ENCODE results near the gene HAGH. TPM values are rescaled to one million over a fixed set of nuclear protein-coding genes. Genes with fewer than 3 reads are reported as not detected.
A peak's percentile ranks its signal among the peaks of the same experiment; 100 is the strongest.

The HAGH gene
- total RNA-seq, 1 donor from 2014 or later = 31.1 TPM

GRCh38 chr16:1822801-1823200 is 3.8 kb downstream of the HAGH start:
- no peak for TF ChIP-seq CTCF (conservative IDR thresholded peaks at IDR 0.05)
- Mint-ChIP-seq H3K9me3 (no peaks in the 10 kb centered on the region), H3K36me3 (ENCODE audit: low read depth) (no peaks in the 10 kb centered on the region), H3K4me3 (no peak overlapping the region), H3K4me1 (peaks cover 23% of the 10 kb centered on the region), H3K27me3 (ENCODE audit: low read depth) (no peaks in the 10 kb centered on the region), H3K27ac (ENCODE audit: unreplicated experiment) (no peak overlapping the region)
- no peak for DNase-seq (ENCODE audit: low read depth, low spot score)

- Mint-ChIP-seq H3K9me3 (no peaks in the 10 kb centered on the region), H3K27me3 (ENCODE audit: low read depth) (no peaks in the 10 kb centered on the region), H3K36me3 (ENCODE audit: low read depth) (no peaks in the 10 kb centered on the region), H3K4me3 (no peak overlapping the region), H3K4me1 (peaks cover 15% of the 10 kb centered on the region), H3K27ac (ENCODE audit: unreplicated experiment) (no peak overlapping the region)
- no peak for DNase-seq (ENCODE audit: low read depth, low spot score)
- TF ChIP-seq CTCF (conservative IDR thresholded peaks at IDR 0.05) = no peak
These were observed 4.6 kb downstream of the HAGH start for GRCh38 chr16:1821861-1822611.

- TF ChIP-seq CTCF (conservative IDR thresholded peaks at IDR 0.05) = no peak
- H3K27me3 Mint-ChIP-seq (ENCODE audit: low read depth) = no peaks in the 10 kb centered on the region
- H3K36me3 Mint-ChIP-seq (ENCODE audit: low read depth) = no peaks in the 10 kb centered on the region
These were observed 5.7 kb downstream of the HAGH start for GRCh38 chr16:1820946-1821290.

GRCh38 chr16:1820096-1820945 is 6.3 kb downstream of the HAGH start:
- Mint-ChIP-seq H3K36me3 (ENCODE audit: low read depth) (no peaks in the 10 kb centered on the region), H3K4me1 (peaks cover 10% of the 10 kb centered on the region), H3K27ac (ENCODE audit: unreplicated experiment) (no peak overlapping the region), H3K4me3 (no peak overlapping the region), H3K27me3 (ENCODE audit: low read depth) (no peaks in the 10 kb centered on the region), H3K9me3 (no peaks in the 10 kb centered on the region)
- no peak for TF ChIP-seq CTCF (conservative IDR thresholded peaks at IDR 0.05)
- no peak for DNase-seq (ENCODE audit: low read depth, low spot score)

More at GRCh38 chr16:1820946-1821290, 5.7 kb downstream of the HAGH start:
- H3K9me3 Mint-ChIP-seq = no peaks in the 10 kb centered on the region
- peaks cover 13% of the 10 kb centered on the region for H3K4me1 Mint-ChIP-seq
- H3K27ac Mint-ChIP-seq (ENCODE audit: unreplicated experiment) = no peak overlapping the region
- no peak for DNase-seq (ENCODE audit: low read depth, low spot score)
- H3K4me3 Mint-ChIP-seq = no peak overlapping the region

- no peak for TF ChIP-seq CTCF (conservative IDR thresholded peaks at IDR 0.05)
- H3K27me3 Mint-ChIP-seq (ENCODE audit: low read depth) = no peaks in the 10 kb centered on the region
- H3K4me1 Mint-ChIP-seq = peaks cover 8% of the 10 kb centered on the region
- peak overlapping the region; percentile 41 for H3K4me3 Mint-ChIP-seq
- H3K27ac Mint-ChIP-seq (ENCODE audit: unreplicated experiment) = peak overlapping the region; percentile 19
- no peaks in the 10 kb centered on the region for H3K36me3 Mint-ChIP-seq (ENCODE audit: low read depth)
- H3K9me3 Mint-ChIP-seq = no peaks in the 10 kb centered on the region
- no peak for DNase-seq (ENCODE audit: low read depth, low spot score)
These were observed 7.0 kb downstream of the HAGH start for GRCh38 chr16:1819611-1820010.
